OCI-LY7 (cell line): ENCODE measurements around the gene FNDC10.

Experiments used
- EZH2phosphoT487 ChIP-seq: fragments of 200-600 bp; sonication (generic); IDR thresholded peaks from 2 replicates; pipeline ENCODE4 v1.6.1; 2018; ENCODE audit warnings: low read depth, borderline replicate concordance, mild to moderate bottlenecking, mixed run types, antibody characterized with exemption, low read length, moderate library complexity, mixed read lengths
- TF ChIP-seq, protein P1 (sequence below): fragments of 200-600 bp; sonication (generic); conservative IDR thresholded peaks from 2 replicates; pipeline ENCODE4 v1.5.1; 2014; ENCODE audit warnings: mild to moderate bottlenecking, antibody characterized with exemption, low read length, moderate library complexity, mixed read lengths

DNA sequence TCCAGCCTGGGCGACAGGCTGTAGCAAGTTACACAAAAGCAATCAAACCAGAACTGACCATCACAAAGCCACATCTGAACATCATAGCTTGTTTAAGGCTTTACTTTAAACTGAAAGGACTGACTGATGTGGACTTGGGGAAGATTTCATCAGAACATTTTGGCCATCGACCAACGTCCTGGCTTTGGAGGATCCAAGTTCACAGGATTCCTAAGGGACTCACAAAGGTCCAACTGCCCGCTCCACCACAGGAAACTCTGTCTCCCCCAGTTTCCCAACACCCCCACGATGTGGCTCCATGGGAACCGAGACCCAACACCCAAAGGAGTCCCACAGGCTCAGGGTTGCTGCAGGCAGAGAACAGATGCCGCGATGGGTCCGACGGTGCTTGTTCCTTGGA is 34.6 kb downstream of the FNDC10 start:
- TF ChIP-seq, protein P1, sequence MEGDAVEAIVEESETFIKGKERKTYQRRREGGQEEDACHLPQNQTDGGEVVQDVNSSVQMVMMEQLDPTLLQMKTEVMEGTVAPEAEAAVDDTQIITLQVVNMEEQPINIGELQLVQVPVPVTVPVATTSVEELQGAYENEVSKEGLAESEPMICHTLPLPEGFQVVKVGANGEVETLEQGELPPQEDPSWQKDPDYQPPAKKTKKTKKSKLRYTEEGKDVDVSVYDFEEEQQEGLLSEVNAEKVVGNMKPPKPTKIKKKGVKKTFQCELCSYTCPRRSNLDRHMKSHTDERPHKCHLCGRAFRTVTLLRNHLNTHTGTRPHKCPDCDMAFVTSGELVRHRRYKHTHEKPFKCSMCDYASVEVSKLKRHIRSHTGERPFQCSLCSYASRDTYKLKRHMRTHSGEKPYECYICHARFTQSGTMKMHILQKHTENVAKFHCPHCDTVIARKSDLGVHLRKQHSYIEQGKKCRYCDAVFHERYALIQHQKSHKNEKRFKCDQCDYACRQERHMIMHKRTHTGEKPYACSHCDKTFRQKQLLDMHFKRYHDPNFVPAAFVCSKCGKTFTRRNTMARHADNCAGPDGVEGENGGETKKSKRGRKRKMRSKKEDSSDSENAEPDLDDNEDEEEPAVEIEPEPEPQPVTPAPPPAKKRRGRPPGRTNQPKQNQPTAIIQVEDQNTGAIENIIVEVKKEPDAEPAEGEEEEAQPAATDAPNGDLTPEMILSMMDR = no peak
- no peak for TF ChIP-seq EZH2phosphoT487
